ENCODE measurements around the gene SPECC1. TPM values are rescaled to one million over a fixed set of nuclear protein-coding genes. Genes with fewer than 3 reads are reported as not detected.

The SPECC1 gene
- total RNA-seq, 1 experiment from 2014 or later: 46.4 TPM

GRCh38 chr17:20304961-20305360, 295.8 kb downstream of the SPECC1 start:
- H2AFZ ChIP-seq (ENCODE audit: low read length): no peak overlapping the region
- no peak for DNase-seq
- no TSS peak for BruUV-seq (replicated peaks)
- TF ChIP-seq, protein P1, sequence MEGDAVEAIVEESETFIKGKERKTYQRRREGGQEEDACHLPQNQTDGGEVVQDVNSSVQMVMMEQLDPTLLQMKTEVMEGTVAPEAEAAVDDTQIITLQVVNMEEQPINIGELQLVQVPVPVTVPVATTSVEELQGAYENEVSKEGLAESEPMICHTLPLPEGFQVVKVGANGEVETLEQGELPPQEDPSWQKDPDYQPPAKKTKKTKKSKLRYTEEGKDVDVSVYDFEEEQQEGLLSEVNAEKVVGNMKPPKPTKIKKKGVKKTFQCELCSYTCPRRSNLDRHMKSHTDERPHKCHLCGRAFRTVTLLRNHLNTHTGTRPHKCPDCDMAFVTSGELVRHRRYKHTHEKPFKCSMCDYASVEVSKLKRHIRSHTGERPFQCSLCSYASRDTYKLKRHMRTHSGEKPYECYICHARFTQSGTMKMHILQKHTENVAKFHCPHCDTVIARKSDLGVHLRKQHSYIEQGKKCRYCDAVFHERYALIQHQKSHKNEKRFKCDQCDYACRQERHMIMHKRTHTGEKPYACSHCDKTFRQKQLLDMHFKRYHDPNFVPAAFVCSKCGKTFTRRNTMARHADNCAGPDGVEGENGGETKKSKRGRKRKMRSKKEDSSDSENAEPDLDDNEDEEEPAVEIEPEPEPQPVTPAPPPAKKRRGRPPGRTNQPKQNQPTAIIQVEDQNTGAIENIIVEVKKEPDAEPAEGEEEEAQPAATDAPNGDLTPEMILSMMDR (conservative IDR thresholded peaks at IDR 0.05; ENCODE audit: low read depth, low read length): no peak
- no peaks in the 10 kb centered on the region for H3F3A ChIP-seq (ENCODE audit: low read length, unreplicated experiment)
- H3K4me3 ChIP-seq (ENCODE audit: low read length): no peak overlapping the region
- no peak overlapping the region for H3K9ac ChIP-seq (ENCODE audit: low read length)
- H4K20me1 ChIP-seq (ENCODE audit: low read length): no peaks in the 10 kb centered on the region
- H3K9me2 ChIP-seq (replicated peaks; ENCODE audit: low read length): no peaks in the 10 kb centered on the region
- ATAC-seq: no peak
- intact Hi-C loops (cut with micrococcal nuclease): no loop called here
- ChIA-PET CTCF (no interaction called here), POLR2A (ENCODE audit: unreplicated experiment) (no interaction called here)
- H3K27ac ChIP-seq (ENCODE audit: low read length): no peak overlapping the region
- H3K9me3 ChIP-seq (ENCODE audit: low read length): peaks cover 5% of the 10 kb centered on the region
- H3K4me2 ChIP-seq (ENCODE audit: low read length): no peak overlapping the region
- H3K4me1 ChIP-seq (ENCODE audit: insufficient read depth, low read length): no peaks in the 10 kb centered on the region
- H3K27me3 ChIP-seq (ENCODE audit: low read length): no peaks in the 10 kb centered on the region
- H3K79me2 ChIP-seq (ENCODE audit: low read length): no peaks in the 10 kb centered on the region
- H3K36me3 ChIP-seq (ENCODE audit: low read depth, low read length): peaks cover 27% of the 10 kb centered on the region

DNA sequence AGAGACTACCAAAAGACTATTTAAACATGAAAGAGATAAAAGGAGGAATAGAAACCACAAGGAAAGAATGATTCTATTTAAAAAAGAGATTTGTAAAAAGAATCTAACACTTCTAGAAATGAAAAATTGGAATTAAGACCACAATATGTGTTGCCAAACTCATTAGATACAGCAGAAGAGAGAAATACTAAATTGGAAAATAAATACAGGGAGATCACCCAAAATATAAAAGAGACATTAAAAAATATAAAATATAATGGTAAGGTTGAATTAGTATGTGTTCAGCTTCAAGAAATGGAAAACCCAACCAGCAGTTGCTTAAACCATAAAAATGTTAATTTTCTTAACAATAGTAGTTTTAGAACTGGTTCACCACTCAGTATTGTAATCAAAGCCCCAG, 297.8 kb downstream of the SPECC1 start:
- Histone ChIP-seq H3F3A (ENCODE audit: low read length, unreplicated experiment) (no peaks in the 10 kb centered on the region), H2AFZ (ENCODE audit: low read length) (no peak overlapping the region), H3K27ac (ENCODE audit: low read length) (no peak overlapping the region), H3K9me2 (replicated peaks; ENCODE audit: low read length) (no peaks in the 10 kb centered on the region), H4K20me1 (ENCODE audit: low read length) (no peaks in the 10 kb centered on the region), H3K79me2 (ENCODE audit: low read length) (no peaks in the 10 kb centered on the region), H3K9me3 (ENCODE audit: low read length) (peaks cover 5% of the 10 kb centered on the region), H3K9ac (ENCODE audit: low read length) (no peak overlapping the region), H3K4me3 (ENCODE audit: low read length) (no peak overlapping the region), H3K4me2 (ENCODE audit: low read length) (no peak overlapping the region), H3K36me3 (ENCODE audit: low read depth, low read length) (peaks cover 27% of the 10 kb centered on the region), H3K4me1 (ENCODE audit: insufficient read depth, low read length) (no peaks in the 10 kb centered on the region), H3K27me3 (ENCODE audit: low read length) (no peaks in the 10 kb centered on the region)
- intact Hi-C loops (cut with micrococcal nuclease): no loop called here
- DNase-seq (no peak), ATAC-seq (no peak)
- POLR2A ChIA-PET (ENCODE audit: unreplicated experiment): no interaction called here
- no peak for TF ChIP-seq EZH2phosphoT487 (IDR thresholded peaks at IDR 0.05; ENCODE audit: borderline replicate concordance, low read length)
- TF ChIP-seq EZH2 (IDR thresholded peaks at IDR 0.05; ENCODE audit: low read length, unreplicated experiment): no peak
- TF ChIP-seq, protein P1 (conservative IDR thresholded peaks at IDR 0.05; ENCODE audit: low read depth, low read length): no peak
- CTCF ChIA-PET: no interaction called here
- no TSS peak for BruUV-seq (replicated peaks)

GRCh38 chr17:20307326-20307910, 298.3 kb downstream of the SPECC1 start:
- no TSS peak for BruUV-seq (replicated peaks)
- CTCF ChIA-PET: no interaction called here
- TF ChIP-seq EZH2 (IDR thresholded peaks at IDR 0.05; ENCODE audit: low read length, unreplicated experiment): no peak
- TF ChIP-seq EZH2phosphoT487 (IDR thresholded peaks at IDR 0.05; ENCODE audit: borderline replicate concordance, low read length): no peak
- TF ChIP-seq, protein P1 (conservative IDR thresholded peaks at IDR 0.05; ENCODE audit: low read depth, low read length): no peak

More at GRCh38 chr17:20307326-20307910, 298.3 kb downstream of the SPECC1 start:
- no peak overlapping the region for H3K4me3 ChIP-seq (ENCODE audit: low read length)
- no peak for DNase-seq
- ATAC-seq: no peak
- no peaks in the 10 kb centered on the region for H3K4me1 ChIP-seq (ENCODE audit: insufficient read depth, low read length)
- H3K9me2 ChIP-seq (replicated peaks; ENCODE audit: low read length): no peaks in the 10 kb centered on the region
- peaks cover 5% of the 10 kb centered on the region for H3K9me3 ChIP-seq (ENCODE audit: low read length)
- H3K4me2 ChIP-seq (ENCODE audit: low read length): no peak overlapping the region
- no peak overlapping the region for H3K27ac ChIP-seq (ENCODE audit: low read length)
- intact Hi-C loops (cut with micrococcal nuclease): no loop called here
- POLR2A ChIA-PET (ENCODE audit: unreplicated experiment): no interaction called here
- H2AFZ ChIP-seq (ENCODE audit: low read length): no peak overlapping the region
- H3K36me3 ChIP-seq (ENCODE audit: low read depth, low read length): peaks cover 27% of the 10 kb centered on the region
- H3K27me3 ChIP-seq (ENCODE audit: low read length): no peaks in the 10 kb centered on the region
- H3K79me2 ChIP-seq (ENCODE audit: low read length): no peaks in the 10 kb centered on the region
- no peaks in the 10 kb centered on the region for H3F3A ChIP-seq (ENCODE audit: low read length, unreplicated experiment)
- no peak overlapping the region for H3K9ac ChIP-seq (ENCODE audit: low read length)
- no peaks in the 10 kb centered on the region for H4K20me1 ChIP-seq (ENCODE audit: low read length)

Data from PC-3 (cell line).